H1 (cell line): ENCODE results near the gene IRX4. TPM values are rescaled to one million over a fixed set of nuclear protein-coding genes. Genes with fewer than 3 reads are reported as not detected.
A peak's percentile ranks its signal among the peaks of the same experiment; 100 is the strongest.

ENCODE experiments used
- CTCF ChIA-PET: fragments of 300-600 bp; sonication (Branson Sonifier 250); formaldehyde crosslinking; loops from one replicate; lab custom pipeline; 2021; ENCODE audit not compliant: partially characterized antibody; lab: Charles Lee
- POLR2A ChIA-PET: fragments of 300-600 bp; sonication (Branson Sonifier 250); formaldehyde crosslinking; loops from one replicate; lab custom pipeline; 2021; ENCODE audit warnings: inconsistent platforms; ENCODE audit not compliant: partially characterized antibody; lab: Charles Lee
- DNase-seq, 2 experiments: peaks; one replicate each; pipeline versions ENCODE4 v3.0.0 to v3.0.0-alpha.2; 2010 to 2022; ENCODE audit warnings: low spot score in 2 of 2, low read depth in 1 of 2, mixed read lengths in 1 of 2
- FAIRE-seq: peaks from 2 replicates; lab custom pipeline; 2011; peaks lifted over from hg19 to GRCh38; lab: Jason Lieb, UNC
- H2AFZ ChIP-seq: 2 replicates; pipeline ENCODE4 v1.8.1; 2012; ENCODE audit warnings: low read length, inconsistent platforms
- H2AK5ac ChIP-seq: 2 replicates; pipeline ENCODE4 v1.6.1; 2013; ENCODE audit warnings: low read depth, low read length
- H2BK120ac ChIP-seq: replicated peaks from 2 replicates; pipeline ENCODE3; 2013; ENCODE audit warnings: low read depth, low read length, inconsistent platforms
- H2BK12ac ChIP-seq: 2 replicates; pipeline ENCODE4 v1.6.1; 2013; ENCODE audit warnings: low read depth, low read length
- H2BK15ac ChIP-seq: 2 replicates; pipeline ENCODE4 v1.6.1; 2013; ENCODE audit warnings: low read length
- H2BK20ac ChIP-seq: 2 replicates; pipeline ENCODE4 v1.6.1; 2013; ENCODE audit warnings: low read length
- H2BK5ac ChIP-seq: 2 replicates; pipeline ENCODE4 v1.6.1; 2013; ENCODE audit warnings: low read depth, low read length
- H3K14ac ChIP-seq: 2 replicates; pipeline ENCODE4 v1.6.1; 2013; ENCODE audit warnings: inconsistent platforms; ENCODE audit not compliant: insufficient read length
- H3K18ac ChIP-seq: 2 replicates; pipeline ENCODE4 v1.6.1; 2013; ENCODE audit warnings: low read length; ENCODE audit errors: extremely low read depth
- H3K23ac ChIP-seq: 2 replicates; pipeline ENCODE4 v1.6.1; 2013; ENCODE audit warnings: inconsistent platforms; ENCODE audit not compliant: insufficient read length
- H3K23me2 ChIP-seq: 2 replicates; pipeline ENCODE4 v1.6.1; 2013; ENCODE audit warnings: low read depth, low read length
- H3K27ac ChIP-seq: 2 replicates; pipeline ENCODE4 v1.6.1; 2011; ENCODE audit warnings: low read depth, low read length, inconsistent platforms
- H3K27me3 ChIP-seq, 4 experiments: replicated peaks in 1 of 4; 1 replicate in 1 of 4; 2 replicates in 3 of 4; pipeline versions ENCODE4 v1.6.1 to v1.8.1; 2011 to 2013; ENCODE audit warnings: low read length in 3 of 4, mild to moderate bottlenecking in 3 of 4, inconsistent platforms in 2 of 4, mixed read lengths in 2 of 4, moderate library complexity in 1 of 4; ENCODE audit not compliant: control insufficient read depth in 3 of 4, insufficient read depth in 3 of 4; ENCODE audit errors: extremely low read depth in 1 of 4
- H3K36me3 ChIP-seq, 4 experiments: 2 replicates each; pipeline versions ENCODE4 v1.6.1 to v1.8.1; 2011 to 2013; ENCODE audit warnings: mild to moderate bottlenecking in 4 of 4, low read length in 3 of 4, moderate library complexity in 2 of 4, control low read depth in 1 of 4, inconsistent platforms in 1 of 4; ENCODE audit not compliant: insufficient read depth in 4 of 4, control insufficient read depth in 2 of 4
- H3K4ac ChIP-seq: replicated peaks from 2 replicates; pipeline ENCODE3; 2013; ENCODE audit warnings: low read length, low read depth, mixed read lengths, inconsistent platforms; ENCODE audit not compliant: insufficient read length
- H3K4me1 ChIP-seq, 4 experiments: replicated peaks in 1 of 4; 1 replicate in 1 of 4; 2 replicates in 3 of 4; pipeline versions ENCODE4 v1.6.1 to v1.8.1; 2011 to 2013; ENCODE audit warnings: low read length in 3 of 4, inconsistent platforms in 2 of 4, mixed read lengths in 1 of 4; ENCODE audit not compliant: insufficient read depth in 4 of 4, control insufficient read depth in 3 of 4
- H3K4me2 ChIP-seq, 2 experiments: 2 replicates each; pipeline versions ENCODE4 v1.6.1 to v1.8.1; 2011 to 2013; ENCODE audit warnings: low read depth in 2 of 2, low read length in 2 of 2, control low read depth in 1 of 2, inconsistent platforms in 1 of 2, mild to moderate bottlenecking in 1 of 2; ENCODE audit not compliant: insufficient read depth in 1 of 2
- H3K4me3 ChIP-seq, 4 experiments: fragments of 200-600, 300-600 bp in 1 of 4; sonication (generic), shearing (Covaris generic), sonication (Bioruptor Twin) in 1 of 4; 2 replicates each; pipeline versions ENCODE4 v1.5.1 to v1.8.1; 2011 to 2016; ENCODE audit warnings: low read length in 4 of 4, low read depth in 3 of 4, control low read depth in 2 of 4, inconsistent platforms in 2 of 4, mild to moderate bottlenecking in 2 of 4, mixed read lengths in 1 of 4, moderate library complexity in 1 of 4; ENCODE audit not compliant: insufficient read depth in 2 of 4; ENCODE audit errors: extremely low read depth in 1 of 4
- H3K56ac ChIP-seq: replicated peaks from 2 replicates; pipeline ENCODE3; 2013; ENCODE audit warnings: low read depth, mild to moderate bottlenecking, mixed read lengths, low read length, inconsistent platforms; ENCODE audit not compliant: insufficient read length
- H3K79me1 ChIP-seq: 2 replicates; pipeline ENCODE4 v1.6.1; 2013; ENCODE audit warnings: low read depth, low read length, control low read depth
- H3K79me2 ChIP-seq, 2 experiments: 2 replicates each; pipeline versions ENCODE4 v1.6.1 to v1.8.1; 2012 to 2013; ENCODE audit warnings: low read length in 2 of 2, mild to moderate bottlenecking in 2 of 2, inconsistent platforms in 1 of 2; ENCODE audit not compliant: insufficient read depth in 2 of 2, control insufficient read depth in 1 of 2
- H3K9ac ChIP-seq, 4 experiments: replicated peaks in 1 of 4; 1 replicate in 1 of 4; 2 replicates in 3 of 4; pipeline versions ENCODE4 v1.6.1 to v1.8.1; 2011 to 2013; ENCODE audit warnings: low read depth in 3 of 4, low read length in 3 of 4, control low read depth in 2 of 4, mild to moderate bottlenecking in 2 of 4, moderate library complexity in 2 of 4, inconsistent platforms in 1 of 4; ENCODE audit errors: extremely low read depth in 1 of 4
- H3K9me3 ChIP-seq, 2 experiments: 2 replicates each; pipeline versions ENCODE4 v1.6.1 to v1.8.1; 2012 to 2013; ENCODE audit warnings: mild to moderate bottlenecking in 2 of 2, moderate library complexity in 2 of 2, control low read depth in 1 of 2, inconsistent platforms in 1 of 2, low read depth in 1 of 2, low read length in 1 of 2, mixed read lengths in 1 of 2; ENCODE audit not compliant: insufficient read depth in 2 of 2
- H4K20me1 ChIP-seq, 2 experiments: replicated peaks in 1 of 2; 2 replicates each; pipeline versions ENCODE3 to v1.8.1; 2011 to 2013; ENCODE audit warnings: inconsistent platforms in 2 of 2, low read length in 2 of 2, mild to moderate bottlenecking in 1 of 2; ENCODE audit not compliant: insufficient read depth in 2 of 2, control insufficient read depth in 1 of 2
- H4K5ac ChIP-seq: 2 replicates; pipeline ENCODE4 v1.6.1; 2013; ENCODE audit warnings: low read length, low read depth, mixed read lengths, inconsistent platforms; ENCODE audit not compliant: insufficient read length
- H4K8ac ChIP-seq: 2 replicates; pipeline ENCODE4 v1.8.0; 2013; ENCODE audit warnings: mild to moderate bottlenecking, moderate library complexity, low read length, inconsistent platforms; ENCODE audit not compliant: insufficient read depth; ENCODE audit errors: extremely low read depth
- H4K91ac ChIP-seq: replicated peaks from 2 replicates; pipeline ENCODE3; 2013; ENCODE audit warnings: low read length, mixed read lengths, inconsistent platforms; ENCODE audit not compliant: insufficient read length
- CBX5 ChIP-seq: fragments of 300-800, 300-1000 bp; sonication (generic); IDR thresholded peaks from 2 replicates; pipeline ENCODE4 v1.7.1; 2016; ENCODE audit warnings: antibody characterized with exemption, low read length, low read depth
- EZH2 ChIP-seq: fragments of 200-600 bp; sonication (generic); IDR thresholded peaks from 2 replicates; pipeline ENCODE4 v1.7.1; 2012; ENCODE audit warnings: low read depth, mild to moderate bottlenecking, moderate library complexity, low read length, inconsistent platforms; ENCODE audit not compliant: severe bottlenecking
- FOSL1 ChIP-seq: IDR thresholded peaks from 2 replicates; pipeline ENCODE4 v1.6.1; 2011; ENCODE audit warnings: mild to moderate bottlenecking, low read depth, low read length, moderate library complexity; ENCODE audit not compliant: insufficient read depth
- HDAC2 ChIP-seq, 2 experiments: fragments of 300-600 bp in 1 of 2; sonication (generic) in 1 of 2; IDR thresholded peaks; 2 replicates each; pipeline ENCODE4 v1.6.1; 2011 to 2012; ENCODE audit warnings: low read depth in 2 of 2, low read length in 2 of 2, mild to moderate bottlenecking in 2 of 2, moderate library complexity in 2 of 2, borderline replicate concordance in 1 of 2, inconsistent platforms in 1 of 2
- KDM1A ChIP-seq: fragments of 200-600, 300-600 bp; sonication (generic); IDR thresholded peaks from 2 replicates; pipeline ENCODE4 v1.7.1; 2016; ENCODE audit warnings: mild to moderate bottlenecking, low read length, borderline replicate concordance
- NANOG ChIP-seq: IDR thresholded peaks from 2 replicates; pipeline ENCODE4 v1.6.1; 2011; ENCODE audit warnings: low read length, low read depth, mild to moderate bottlenecking, inconsistent platforms; ENCODE audit not compliant: insufficient read depth, poor library complexity, severe bottlenecking
- RAD21 ChIP-seq, 2 experiments: IDR thresholded peaks in 1 of 2; conservative IDR thresholded peaks in 1 of 2; 2 replicates each; pipeline ENCODE4 v1.6.1; 2011; ENCODE audit warnings: low read depth in 2 of 2, low read length in 2 of 2, improper control_type of control experiment in 1 of 2, inconsistent platforms in 1 of 2, mild to moderate bottlenecking in 1 of 2, moderate library complexity in 1 of 2
- SIN3A ChIP-seq, 2 experiments: IDR thresholded peaks in 1 of 2; conservative IDR thresholded peaks in 1 of 2; 2 replicates each; pipeline ENCODE4 v1.6.1; 2011 to 2012; ENCODE audit warnings: low read length in 2 of 2, improper control_type of control experiment in 1 of 2, low read depth in 1 of 2, mild to moderate bottlenecking in 1 of 2
- SIX5 ChIP-seq: IDR thresholded peaks from 2 replicates; pipeline ENCODE4 v1.6.1; 2011; ENCODE audit warnings: mild to moderate bottlenecking, low read depth, low read length
- TAF1 ChIP-seq: IDR thresholded peaks from 2 replicates; pipeline ENCODE4 v1.6.1; 2011; ENCODE audit warnings: mild to moderate bottlenecking, low read depth, low read length
- YY1 ChIP-seq: IDR thresholded peaks from 2 replicates; pipeline ENCODE4 v1.6.1; 2011; ENCODE audit warnings: low read depth, mild to moderate bottlenecking, low read length
- WGBS, 2 experiments: shearing (Covaris generic) in 1 of 2; methylation state at CpG; one replicate each; pipeline versions ENCODE4 v1.1.6 to v1.1.7; 2013 to 2015; ENCODE audit warnings: low lambda C conversion rate in 2 of 2, mixed read lengths in 2 of 2, inconsistent platforms in 1 of 2, low coverage in 1 of 2, missing lambda C conversion rate in 1 of 2; ENCODE audit not compliant: insufficient replicate concordance in 2 of 2, insufficient coverage in 1 of 2, insufficient read length in 1 of 2; ENCODE audit errors: extremely low coverage in 1 of 2, missing lambda C conversion rate in 1 of 2; 5-methylcytosine and 5-hydroxymethylcytosine counted together
- polyA plus RNA-seq, 7 experiments: library from polyadenylated mRNA; depleted of rRNA in 3 of 7; stranded (reverse) in 5 of 7; unstranded in 2 of 7; fragments of >200 nt in 5 of 7; fragments of 200-250 nt in 2 of 7; gene quantifications; 1 replicate in 5 of 7; 2 replicates in 1 of 7; 4 replicates in 1 of 7; pipeline versions ENCODE4 v1.2.1 to v1.2.3, GENCODE V29; 2011 to 2013; ENCODE audit warnings: missing spikeins in 2 of 7, mixed read lengths in 2 of 7
- total RNA-seq: library from RNA; stranded (reverse); fragmentation: NEBNext Ultra II Directional; extraction: Animal tissue kit (Norgen Biotek cat#: 25700); gene quantifications from 2 replicates; pipeline ENCODE4 v1.2.1, GENCODE V29; 2021

Gene IRX4
- total and polyA plus RNA-seq, 2 of the 8 experiments (the other 6 are each of a cell fraction or from before 2014, with no cell fraction given): 0.45 to 1.2 TPM

- Histone ChIP-seq H2AFZ (no peak overlapping the region), H3K18ac (no peak overlapping the region), H2BK120ac (no peak overlapping the region), H2BK15ac (peak overlapping the region; percentile 65; the same call in 1 of the 2 replicates), H3K23me2 (peaks cover 8% of the 10 kb centered on the region; the same call in 1 of the 2 replicates), H3K14ac (no peak overlapping the region), H4K8ac (no peak overlapping the region), H3K4ac (no peak overlapping the region), H3K9me3 (no peaks in the 10 kb centered on the region), H3K9ac (no peak overlapping the region), H4K20me1 (peaks cover 0 to 9% of the 10 kb centered on the region in 2 experiments), H3K27me3 (peaks cover 41 to 62% (median 62%) of the 10 kb centered on the region in 4 experiments; a peak in 6 of 7 replicates), H3K79me1 (no peaks in the 10 kb centered on the region), H2BK5ac (no peak overlapping the region), H2BK20ac (no peak overlapping the region), H3K4me3 (no peak overlapping the region), H4K5ac (no peak overlapping the region), H2BK12ac (no peak overlapping the region; the same call in 1 of the 2 replicates), H3K27ac (no peak overlapping the region), H2AK5ac (no peak overlapping the region), H3K23ac (no peak overlapping the region), H3K36me3 (peaks cover 0 to 3% (median 0%) of the 10 kb centered on the region in 4 experiments; a peak in 1 of 8 replicates), H3K4me1 (peaks cover 3 to 37% (median 23%) of the 10 kb centered on the region in 4 experiments; a peak in 6 of 7 replicates), H3K79me2 (no peaks in the 10 kb centered on the region), H4K91ac (no peak overlapping the region), H3K4me2 (no peak overlapping the region), H3K56ac (no peak overlapping the region)
- CTCF ChIA-PET: interaction anchor here (1.1 to 1.4 kb wide), 4 partner anchors 13 to 125 kb away, joined by 3 to 4 read pairs (median 4); no protein-coding TSS in a partner anchor
- WGBS, 2 experiments: 83% methylated on average over 20 of the region's 24 CpGs; no CpG with 5 or more reads in 1 of the 2 experiments
- FAIRE-seq: no peak
- POLR2A ChIA-PET: interaction anchor here (1.6 to 1.8 kb wide), 2 partner anchors 12 to 19 kb away, joined by 4 to 5 read pairs; no protein-coding TSS in a partner anchor
- DNase-seq: no peak
- no peak for TF ChIP-seq KDM1A
- TF ChIP-seq SIN3A (conservative IDR thresholded peaks at IDR 0.05 in 1 of 2, IDR thresholded peaks at IDR 0.05 in 1 of 2; ENCODE audit: low read depth in 1 of 2, low read length in 2 of 2): no peak
- no peak for TF ChIP-seq FOSL1
- no peak for TF ChIP-seq YY1
- no peak for TF ChIP-seq EZH2
- no peak for TF ChIP-seq RAD21 (IDR thresholded peaks at IDR 0.05 in 1 of 2, conservative IDR thresholded peaks at IDR 0.05 in 1 of 2; ENCODE audit: low read depth in 2 of 2, low read length in 2 of 2)
- TF ChIP-seq SIX5: no peak
- no peak for TF ChIP-seq HDAC2 (IDR thresholded peaks at IDR 0.05; ENCODE audit: borderline replicate concordance in 1 of 2, low read depth in 2 of 2, low read length in 2 of 2)
- TF ChIP-seq CBX5: no peak
- no peak for TF ChIP-seq NANOG
- TF ChIP-seq TAF1: no peak
These were observed 6.0 kb upstream of the IRX4 start for GRCh38 chr5:1888541-1889251.
